Activated naive CD8-positive, alpha-beta T cell treated with anti-CD3 and anti-CD28 coated beads, Interleukin-2, amount 50 U/mL, for 24 hours (primary cell): Measurements from ENCODE around the gene NMB.
A peak's percentile ranks its signal among the peaks of the same experiment; 100 is the strongest.

Source experiments
- ATAC-seq: fragments of 150-1000 bp; cut with Tn5 transposase; one replicate; pipeline ENCODE4 v1.10.0; 2021
- DNase-seq: peaks from one replicate; pipeline ENCODE4 v3.0.0; 2021
- H3K27ac Mint-ChIP-seq: one replicate; pipeline ENCODE4 v1.8.0; 2021; ENCODE audit warnings: mild to moderate bottlenecking, mixed read lengths
- H3K27me3 Mint-ChIP-seq: one replicate; pipeline ENCODE4 v1.8.0; 2021; ENCODE audit warnings: mixed read lengths
- H3K36me3 Mint-ChIP-seq: one replicate; pipeline ENCODE4 v1.8.0; 2021; ENCODE audit warnings: low read depth, mixed read lengths
- H3K4me1 Mint-ChIP-seq: one replicate; pipeline ENCODE4 v1.8.0; 2021; ENCODE audit warnings: mixed read lengths
- H3K4me3 Mint-ChIP-seq: one replicate; pipeline ENCODE4 v1.8.0; 2021; ENCODE audit warnings: mild to moderate bottlenecking, moderate library complexity, mixed read lengths
- H3K9me3 Mint-ChIP-seq: one replicate; pipeline ENCODE4 v1.8.0; 2021; ENCODE audit warnings: mixed read lengths

The NMB gene

GRCh38 chr15:84668221-84668982 lies 10.4 kb upstream of the NMB start:
- Mint-ChIP-seq H3K4me3 (no peak overlapping the region), H3K4me1 (peaks cover 34% of the 10 kb centered on the region), H3K27me3 (no peaks in the 10 kb centered on the region), H3K9me3 (no peaks in the 10 kb centered on the region), H3K36me3 (peaks cover 39% of the 10 kb centered on the region), H3K27ac (peak overlapping the region; percentile 68)
- no peak for ATAC-seq
- DNase-seq, result no peak

- Mint-ChIP-seq H3K36me3 (peaks cover 37% of the 10 kb centered on the region), H3K4me1 (peaks cover 27% of the 10 kb centered on the region), H3K4me3 (no peak overlapping the region), H3K27ac (peak overlapping the region; percentile 40), H3K9me3 (no peaks in the 10 kb centered on the region), H3K27me3 (no peaks in the 10 kb centered on the region)
- DNase-seq (no peak), ATAC-seq (peak; percentile 17)
These were observed 8.4 kb upstream of the NMB start for GRCh38 chr15:84666373-84666772.

- no peak for DNase-seq
- Mint-ChIP-seq H3K4me3 (no peak overlapping the region), H3K27me3 (no peaks in the 10 kb centered on the region), H3K4me1 (peaks cover 23% of the 10 kb centered on the region), H3K36me3 (peaks cover 10% of the 10 kb centered on the region), H3K9me3 (no peaks in the 10 kb centered on the region), H3K27ac (no peak overlapping the region)
- ATAC-seq, result no peak
These were observed 3.0 kb upstream of the NMB start for GRCh38 chr15:84661001-84661400.

GRCh38 chr15:84659904-84660781 lies 2.1 kb upstream of the NMB start:
- H3K9me3 Mint-ChIP-seq, result no peaks in the 10 kb centered on the region

GRCh38 chr15:84658788-84659411 lies 901 bp upstream of the NMB start:
- Mint-ChIP-seq H3K27me3 (no peaks in the 10 kb centered on the region), H3K4me1 (peaks cover 34% of the 10 kb centered on the region), H3K4me3 (peak overlapping the region; percentile 63), H3K9me3 (no peaks in the 10 kb centered on the region), H3K36me3 (no peaks in the 10 kb centered on the region), H3K27ac (peak overlapping the region; percentile 76)
- DNase-seq (no peak), ATAC-seq (no peak)

More at GRCh38 chr15:84659904-84660781, 2.1 kb upstream of the NMB start:
- H3K27ac Mint-ChIP-seq, result no peak overlapping the region
- DNase-seq (no peak), ATAC-seq (no peak)
- H3K36me3 Mint-ChIP-seq, result peaks cover 7% of the 10 kb centered on the region
- no peak overlapping the region for H3K4me3 Mint-ChIP-seq
- peaks cover 24% of the 10 kb centered on the region for H3K4me1 Mint-ChIP-seq
- H3K27me3 Mint-ChIP-seq, result no peaks in the 10 kb centered on the region

- ATAC-seq, result no peak
- Mint-ChIP-seq H3K27ac (peak overlapping the region; percentile 39), H3K27me3 (no peaks in the 10 kb centered on the region), H3K4me1 (peaks cover 45% of the 10 kb centered on the region), H3K4me3 (peak overlapping the region; percentile 69), H3K9me3 (no peaks in the 10 kb centered on the region), H3K36me3 (no peaks in the 10 kb centered on the region)
- no peak for DNase-seq
These were observed 285 bp downstream of the NMB start for GRCh38 chr15:84657748-84658079.

GRCh38 chr15:84656972-84657371 lies 1.0 kb downstream of the NMB start:
- peaks cover 5% of the 10 kb centered on the region for H3K36me3 Mint-ChIP-seq
- ATAC-seq, result no peak
- H3K27ac Mint-ChIP-seq, result no peak overlapping the region
- H3K27me3 Mint-ChIP-seq, result no peaks in the 10 kb centered on the region
- peak overlapping the region; percentile 69 for H3K4me3 Mint-ChIP-seq
- no peak for DNase-seq
- H3K4me1 Mint-ChIP-seq, result peaks cover 52% of the 10 kb centered on the region
- no peaks in the 10 kb centered on the region for H3K9me3 Mint-ChIP-seq

GRCh38 chr15:84654689-84655453 lies 3.1 kb downstream of the NMB start:
- Mint-ChIP-seq H3K27me3 (no peaks in the 10 kb centered on the region), H3K4me3 (peak overlapping the region; percentile 95), H3K9me3 (no peaks in the 10 kb centered on the region), H3K4me1 (peaks cover 55% of the 10 kb centered on the region), H3K27ac (peak overlapping the region; percentile 95), H3K36me3 (peaks cover 13% of the 10 kb centered on the region)
- peak; percentile 60 for ATAC-seq
- peak; percentile 79 for DNase-seq

GRCh38 chr15:84653910-84654688 lies 3.9 kb downstream of the NMB start, which contains the start of gene WDR73:
TSS of gene WDR73 (minus strand) at chr15:84654283. CDS start at chr15:84654274, 9 bp downstream.
- Mint-ChIP-seq H3K36me3 (peaks cover 14% of the 10 kb centered on the region), H3K9me3 (no peaks in the 10 kb centered on the region), H3K27me3 (no peaks in the 10 kb centered on the region), H3K27ac (peak within 1 kb of the TSS; percentile 95), H3K4me3 (peak within 1 kb of the TSS; percentile 95), H3K4me1 (peaks cover 49% of the 10 kb centered on the region)
- peak; percentile 82 for ATAC-seq
- peak; percentile 99 for DNase-seq

GRCh38 chr15:84653584-84653909 lies 4.5 kb downstream of the NMB start:
- H3K4me3 Mint-ChIP-seq, result peak overlapping the region; percentile 95

GRCh38 chr15:84649706-84650105 lies 8.3 kb downstream of the NMB start:
- no peak for ATAC-seq
- Mint-ChIP-seq H3K9me3 (no peaks in the 10 kb centered on the region), H3K36me3 (peaks cover 40% of the 10 kb centered on the region), H3K4me3 (no peak overlapping the region), H3K27me3 (no peaks in the 10 kb centered on the region), H3K27ac (no peak overlapping the region), H3K4me1 (peaks cover 41% of the 10 kb centered on the region)
- DNase-seq, result no peak

More at GRCh38 chr15:84653584-84653909, 4.5 kb downstream of the NMB start:
- Mint-ChIP-seq H3K27ac (peak overlapping the region; percentile 95), H3K27me3 (no peaks in the 10 kb centered on the region), H3K36me3 (peaks cover 17% of the 10 kb centered on the region), H3K4me1 (peaks cover 48% of the 10 kb centered on the region), H3K9me3 (no peaks in the 10 kb centered on the region)
- ATAC-seq (no peak), DNase-seq (no peak)

- DNase-seq (no peak), ATAC-seq (no peak)
- no peak overlapping the region for H3K27ac Mint-ChIP-seq
- H3K4me3 Mint-ChIP-seq, result no peak overlapping the region
- no peaks in the 10 kb centered on the region for H3K27me3 Mint-ChIP-seq
- peaks cover 44% of the 10 kb centered on the region for H3K36me3 Mint-ChIP-seq
- H3K9me3 Mint-ChIP-seq, result no peaks in the 10 kb centered on the region
- peaks cover 32% of the 10 kb centered on the region for H3K4me1 Mint-ChIP-seq
These were observed 9.5 kb downstream of the NMB start for GRCh38 chr15:84648539-84648938.

GRCh38 chr15:84647726-84648125 lies 10.3 kb downstream of the NMB start:
- H3K4me1 Mint-ChIP-seq, result peaks cover 24% of the 10 kb centered on the region
- H3K36me3 Mint-ChIP-seq, result peaks cover 52% of the 10 kb centered on the region
- no peaks in the 10 kb centered on the region for H3K9me3 Mint-ChIP-seq
- no peak overlapping the region for H3K4me3 Mint-ChIP-seq
- DNase-seq (no peak), ATAC-seq (no peak)
- H3K27ac Mint-ChIP-seq, result peak overlapping the region; percentile 28
- H3K27me3 Mint-ChIP-seq, result no peaks in the 10 kb centered on the region
